HG02610 (cell line): Measurements from ENCODE around the gene RDX.
"Not testable (repeated sequence)": the region's sequence is repeated elsewhere in the genome, so short reads cannot be mapped to it uniquely, and the experiment has no call there.

ENCODE experiments used
- ATAC-seq: cut with Tn5 transposase; IDR thresholded peaks from one replicate; pipeline ENCODE4 v1.9.1; 2021; ENCODE audit warnings: mild to moderate bottlenecking, moderate library complexity; ENCODE audit not compliant: unreplicated experiment

Gene RDX

DNA sequence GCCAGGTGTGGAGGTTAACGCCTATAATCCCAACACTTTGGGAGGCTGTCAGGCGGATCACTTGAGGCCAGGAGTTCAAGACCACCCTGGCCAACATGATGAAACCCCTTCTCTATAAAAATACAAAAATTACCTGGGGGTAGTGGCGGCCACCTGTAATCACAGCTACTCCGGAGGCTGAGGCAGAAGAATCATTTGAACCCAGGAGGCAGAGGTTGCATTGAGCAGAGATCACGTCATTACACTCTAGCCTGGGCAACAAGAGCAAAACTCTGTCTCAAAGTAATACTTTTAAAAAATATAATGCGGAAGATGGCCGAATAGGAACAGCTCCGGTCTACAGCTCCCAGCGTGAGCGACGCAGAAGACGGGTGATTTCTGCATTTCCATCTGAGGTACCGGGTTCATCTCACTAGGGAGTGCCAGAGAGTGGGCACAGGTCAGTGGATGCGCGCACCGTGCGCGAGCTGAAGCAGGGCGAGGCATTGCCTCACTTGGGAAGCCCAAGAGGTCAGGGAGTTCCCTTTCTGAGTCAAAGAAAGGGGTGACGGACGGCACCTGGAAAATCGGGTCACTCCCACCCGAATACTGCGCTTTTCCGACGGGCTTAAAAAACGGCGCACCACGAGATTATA lies 87.6 kb downstream of the RDX start:
- not testable (repeated sequence) for ATAC-seq

DNA sequence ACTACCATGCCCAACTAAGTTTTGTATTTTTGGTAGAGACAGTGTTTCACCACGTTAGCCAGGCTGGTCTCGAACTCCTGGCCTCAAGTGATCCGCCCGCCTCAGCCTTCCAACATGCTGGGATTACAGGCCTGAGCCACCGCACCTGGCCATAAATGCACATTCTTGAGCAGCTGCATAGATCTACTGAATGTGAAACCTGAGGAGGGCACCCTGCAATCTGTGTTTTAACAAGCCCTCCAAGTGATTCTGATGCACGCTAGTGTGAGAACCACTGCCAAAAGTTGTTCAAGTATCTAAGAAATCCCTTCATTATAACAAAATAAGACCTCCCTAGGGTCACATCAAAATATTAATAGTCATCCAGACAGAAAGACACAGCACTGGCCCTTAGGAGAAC lies 89.3 kb downstream of the RDX start:
- no peak for ATAC-seq

DNA sequence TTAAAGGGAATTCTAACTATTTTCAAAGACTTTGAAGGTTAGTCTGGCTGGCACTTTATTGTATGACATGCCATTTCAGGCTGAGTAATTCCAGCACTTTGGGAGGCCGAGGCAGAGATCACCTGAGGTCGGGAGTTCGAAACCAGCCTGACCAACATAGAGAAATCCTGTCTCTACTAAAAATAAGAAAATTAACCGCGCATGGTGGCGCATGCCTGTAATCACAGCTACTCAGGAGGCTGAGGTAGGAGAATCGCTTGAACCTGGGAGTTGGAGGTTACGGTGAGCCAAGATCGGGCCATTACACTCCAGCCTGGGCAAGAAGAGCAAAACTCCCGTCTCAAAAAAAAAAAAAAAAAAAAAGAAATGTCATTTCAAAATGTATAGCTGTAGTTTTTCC lies 95.6 kb downstream of the RDX start:
- no peak for ATAC-seq

DNA sequence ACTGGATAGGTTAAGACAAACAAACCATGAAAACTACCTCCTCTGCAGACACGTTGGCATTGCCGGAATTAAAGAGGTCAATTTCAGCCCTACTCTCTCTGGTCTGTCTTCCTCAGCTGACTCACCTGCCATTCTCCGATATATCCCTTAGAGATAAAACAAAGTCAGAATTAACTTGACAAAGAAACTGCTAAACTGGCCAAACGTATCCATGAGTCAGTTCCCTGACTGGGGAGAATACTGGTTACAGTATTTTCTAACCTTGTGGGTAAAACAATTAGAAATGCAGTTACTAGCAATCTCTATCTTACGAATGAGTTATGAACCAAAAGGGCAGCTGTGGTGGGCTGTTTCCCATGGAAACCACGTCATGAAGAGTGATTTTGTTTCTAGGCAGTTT lies 96.2 kb downstream of the RDX start:
- no peak for ATAC-seq

DNA sequence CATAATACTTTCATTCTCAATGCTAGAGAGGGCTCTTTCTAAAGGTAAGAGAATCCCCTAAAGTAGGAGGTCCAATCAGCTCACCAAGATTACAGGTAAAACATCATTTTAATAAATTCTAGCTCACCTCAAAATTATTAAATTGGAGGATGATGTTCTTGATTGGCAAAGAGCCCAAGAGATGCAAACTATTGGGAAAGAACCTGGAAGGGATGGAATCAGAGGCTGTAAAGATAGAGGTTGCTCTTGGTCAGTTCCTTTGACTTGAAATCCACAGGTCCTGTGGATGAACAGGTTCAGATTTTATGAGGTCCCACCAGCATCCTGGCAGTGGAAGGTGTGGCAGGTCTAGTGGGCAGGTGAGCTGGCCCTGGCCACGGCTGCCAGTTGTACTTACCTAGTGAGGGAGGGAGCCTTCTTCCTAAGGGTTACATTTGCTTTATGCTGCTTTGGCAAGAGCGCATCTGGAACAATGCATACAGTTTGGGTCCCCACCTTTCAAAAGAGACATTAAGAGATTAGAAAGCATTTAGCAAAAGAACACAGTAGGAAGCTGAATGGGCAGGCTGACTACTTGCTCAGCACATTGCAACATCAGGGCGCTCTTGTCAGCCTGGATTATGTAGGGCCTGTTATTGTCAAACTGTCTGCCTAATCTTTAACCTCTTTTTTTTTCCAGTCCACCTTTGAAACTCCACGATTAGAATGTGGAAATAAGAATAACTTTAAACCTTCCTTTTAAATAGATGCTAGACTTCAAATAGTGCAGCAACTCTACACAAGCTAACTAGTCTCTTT lies 97.0 kb downstream of the RDX start:
- no peak for ATAC-seq

DNA sequence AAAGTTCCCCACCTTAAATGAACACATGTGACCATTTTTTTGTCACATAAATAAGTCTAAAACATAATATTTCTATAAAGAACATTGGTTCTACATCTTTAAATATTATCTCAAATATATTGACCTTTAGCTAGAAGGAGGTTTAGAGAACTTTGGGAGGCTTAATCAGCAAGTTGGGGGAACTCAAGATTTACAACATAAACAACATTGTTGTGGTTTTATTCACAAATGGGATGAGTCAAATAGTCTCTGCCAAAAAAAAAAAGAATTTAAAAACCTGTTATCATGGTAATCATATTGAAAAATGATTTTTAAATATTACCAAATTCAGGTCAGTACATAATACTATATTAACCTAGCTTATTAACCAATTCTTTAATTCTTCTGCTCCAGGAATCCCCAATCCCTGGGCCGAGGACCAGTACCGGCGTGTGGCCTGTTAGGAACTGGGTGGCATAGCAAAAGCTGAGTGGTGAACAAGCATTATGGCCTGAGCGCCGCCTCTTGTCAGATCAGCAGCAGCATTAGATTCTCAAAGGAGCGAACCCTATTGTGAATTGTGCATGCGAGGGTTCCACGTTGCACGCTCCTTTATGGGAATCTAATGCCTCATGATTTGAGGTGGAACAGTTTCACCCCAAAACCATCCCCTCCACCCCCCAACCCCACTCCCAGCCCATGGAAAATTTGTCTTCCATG lies 98.2 kb downstream of the RDX start:
- no peak for ATAC-seq

DNA sequence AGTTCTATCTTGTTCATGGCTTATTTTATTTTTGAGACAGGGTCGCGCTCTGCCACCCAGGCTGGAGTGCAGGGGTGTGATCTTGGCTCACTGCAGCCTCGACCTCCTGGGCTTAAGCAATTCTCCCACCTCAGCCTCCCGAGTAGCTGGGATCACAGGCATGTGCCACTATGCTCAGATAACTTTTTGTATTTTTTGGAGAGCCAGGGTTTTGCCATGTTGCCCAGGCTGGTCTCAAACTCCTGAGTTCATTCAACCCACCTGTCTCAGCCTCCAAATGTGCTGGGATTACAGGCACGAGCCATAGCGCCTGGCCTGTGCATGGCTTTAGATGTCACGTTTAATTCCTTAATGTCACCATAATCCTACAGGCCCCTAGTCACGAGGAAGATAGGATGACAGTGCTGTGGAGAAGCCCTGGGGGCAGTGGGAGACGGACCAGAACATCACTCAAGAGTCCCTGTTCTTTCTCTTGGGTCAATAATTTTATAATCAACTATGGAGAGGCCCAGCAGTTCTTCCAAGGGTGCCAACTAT lies 99.5 kb downstream of the RDX start:
- no peak for ATAC-seq

DNA sequence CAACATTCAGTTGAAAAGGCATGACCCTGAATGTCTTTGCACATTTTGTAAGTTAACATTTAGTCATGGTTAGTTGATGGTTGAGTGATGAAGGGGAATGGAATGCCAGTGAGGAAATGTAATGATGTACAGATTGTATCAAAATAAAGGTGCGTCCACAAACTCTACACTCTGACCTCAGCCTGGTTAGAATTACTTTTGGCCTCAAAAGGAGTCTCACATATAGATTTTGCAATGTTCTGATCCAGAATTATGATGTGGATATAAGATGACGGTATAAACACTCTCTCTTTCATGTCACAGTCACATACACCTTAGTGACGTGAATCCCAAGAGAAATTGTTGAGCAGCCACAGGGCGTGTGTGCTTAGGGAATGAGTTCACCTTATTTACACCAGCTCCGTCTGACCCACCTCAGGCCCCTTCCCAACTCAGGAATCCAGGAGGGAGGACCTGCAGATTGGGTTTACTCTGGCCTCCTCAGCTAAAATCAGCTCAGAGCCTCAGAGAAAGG lies 100.1 kb downstream of the RDX start:
- no peak for ATAC-seq

DNA sequence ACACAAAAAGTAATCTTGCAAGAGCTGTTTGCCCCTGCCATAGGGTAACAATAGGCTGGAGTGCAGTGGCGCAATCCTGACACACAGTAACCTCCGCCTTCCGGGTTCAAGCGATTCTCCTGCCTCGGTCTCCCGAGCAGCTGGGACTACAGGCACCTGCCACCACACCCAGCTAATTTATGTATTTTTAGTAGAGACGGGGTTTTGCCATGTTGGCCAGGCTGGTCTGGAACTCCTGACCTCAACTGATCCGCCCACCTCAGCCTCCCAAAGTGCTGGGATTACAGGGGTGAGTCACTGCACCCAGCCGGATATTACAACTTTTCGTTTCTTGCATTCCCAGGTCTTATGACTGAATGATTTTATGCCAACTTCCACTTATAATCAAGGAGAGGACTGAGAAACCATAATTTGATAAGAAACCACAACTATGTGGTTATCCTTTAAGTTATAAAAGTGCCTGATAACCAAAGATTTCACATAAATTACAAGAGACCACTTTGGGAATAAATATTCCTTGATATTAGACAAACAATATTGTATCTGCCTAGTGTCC lies 102.1 kb downstream of the RDX start:
- ATAC-seq, result not testable (repeated sequence)

DNA sequence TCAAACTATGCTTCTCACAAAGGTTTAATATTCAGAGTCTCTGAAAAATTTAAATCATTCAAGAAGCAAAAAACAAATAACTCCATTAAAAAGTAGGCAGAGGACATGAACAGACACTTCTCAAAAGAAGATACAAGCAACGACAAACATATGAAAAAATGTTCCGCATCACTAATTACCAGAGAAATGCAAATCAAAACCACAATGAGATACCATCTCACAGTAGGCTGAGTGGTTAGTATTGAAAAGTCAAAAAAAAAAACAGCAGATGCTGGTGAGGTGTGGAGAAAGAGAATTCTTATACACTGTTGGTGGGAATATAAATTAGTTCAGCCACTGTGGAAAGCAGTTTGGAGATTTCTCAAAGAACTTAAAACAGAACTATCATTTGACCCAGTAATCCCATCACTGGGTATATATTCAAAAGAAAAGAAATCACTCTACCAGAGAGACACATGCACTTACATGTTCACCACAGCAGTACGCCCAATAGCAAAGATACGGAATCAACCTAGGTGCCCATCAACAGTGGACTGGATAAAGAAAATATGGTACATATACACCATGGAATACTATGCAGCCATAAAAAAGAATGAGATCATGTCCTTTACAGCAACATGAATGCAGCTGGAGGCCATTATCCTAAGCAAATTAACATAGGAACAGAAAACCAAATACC lies 103.7 kb downstream of the RDX start:
- peak; percentile 66 for ATAC-seq

DNA sequence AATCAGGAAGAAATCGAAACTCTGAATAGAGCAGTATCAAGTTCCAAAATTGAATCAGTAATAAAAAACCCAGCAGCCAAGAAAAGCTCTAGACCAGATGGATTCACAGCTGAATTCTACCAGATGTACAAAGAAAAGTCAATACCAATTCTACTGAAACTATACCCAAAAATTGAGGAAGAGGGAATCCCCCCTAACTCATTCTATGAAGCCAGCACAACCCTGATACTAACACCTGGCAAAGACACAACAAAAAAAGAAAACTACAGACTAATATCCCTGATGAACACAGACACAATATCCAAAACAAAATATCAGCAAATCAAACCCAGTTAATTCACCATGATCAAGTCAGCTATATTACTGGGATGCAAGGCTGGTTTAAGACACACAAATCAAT lies 105.5 kb downstream of the RDX start:
- no peak for ATAC-seq

DNA sequence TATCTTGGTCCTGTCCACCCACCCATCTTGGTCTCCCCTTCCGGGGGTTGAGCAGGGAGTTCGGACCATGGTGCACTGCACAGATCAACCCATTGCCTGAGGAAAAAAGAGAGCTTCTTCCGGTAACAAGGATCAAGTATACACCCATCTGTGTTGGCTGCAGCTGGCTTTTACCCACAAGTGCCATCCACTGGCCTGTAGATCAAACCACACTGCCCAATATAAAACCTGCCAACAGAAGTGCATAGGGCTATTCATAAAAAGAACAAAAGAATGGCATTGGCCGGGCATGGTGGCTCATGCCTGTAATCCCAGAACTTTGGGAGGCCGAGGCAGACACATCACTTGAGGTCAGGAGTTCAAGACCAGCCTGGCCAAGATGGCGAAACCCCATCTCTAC lies 108.7 kb downstream of the RDX start:
- ATAC-seq, result no peak

DNA sequence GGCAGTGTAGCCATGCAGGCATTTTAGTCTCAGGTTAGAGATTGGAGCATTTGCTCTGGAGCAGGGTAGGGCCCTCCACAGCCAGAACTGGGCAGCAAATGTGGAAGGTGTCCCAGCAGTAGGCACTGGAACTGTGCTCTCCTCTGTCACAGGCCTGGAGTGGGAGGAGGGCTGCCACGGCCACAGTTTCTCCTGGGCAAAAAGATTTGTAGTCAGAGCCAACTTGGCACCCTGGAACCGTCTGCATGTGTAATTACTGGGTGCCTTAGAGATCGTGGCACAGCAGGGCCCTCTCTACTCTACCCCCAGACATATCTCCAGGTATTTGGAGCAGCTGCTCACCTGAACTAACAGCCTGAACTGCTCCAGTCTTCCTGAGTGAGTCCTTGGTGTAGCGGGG lies 109.5 kb downstream of the RDX start:
- ATAC-seq, result no peak

DNA sequence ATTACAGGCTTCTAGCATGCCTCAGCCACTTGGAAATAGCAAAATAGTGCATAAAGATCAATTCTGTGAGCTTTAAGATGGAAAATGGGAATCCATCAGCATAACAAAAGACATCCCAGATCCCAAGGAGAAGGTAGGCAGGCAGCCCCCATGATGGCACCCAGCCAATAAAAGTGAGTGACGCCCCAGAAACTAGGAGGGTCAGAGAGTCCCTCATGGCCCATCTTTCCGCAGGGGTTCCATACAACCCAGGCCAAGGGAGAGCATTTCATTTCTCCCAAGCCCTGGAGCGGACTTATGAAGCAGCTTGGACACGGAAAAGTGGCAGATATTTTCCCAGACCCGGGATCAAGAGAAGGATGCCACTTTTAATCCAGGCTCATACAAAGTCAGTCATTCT lies 110.0 kb downstream of the RDX start:
- no peak for ATAC-seq

DNA sequence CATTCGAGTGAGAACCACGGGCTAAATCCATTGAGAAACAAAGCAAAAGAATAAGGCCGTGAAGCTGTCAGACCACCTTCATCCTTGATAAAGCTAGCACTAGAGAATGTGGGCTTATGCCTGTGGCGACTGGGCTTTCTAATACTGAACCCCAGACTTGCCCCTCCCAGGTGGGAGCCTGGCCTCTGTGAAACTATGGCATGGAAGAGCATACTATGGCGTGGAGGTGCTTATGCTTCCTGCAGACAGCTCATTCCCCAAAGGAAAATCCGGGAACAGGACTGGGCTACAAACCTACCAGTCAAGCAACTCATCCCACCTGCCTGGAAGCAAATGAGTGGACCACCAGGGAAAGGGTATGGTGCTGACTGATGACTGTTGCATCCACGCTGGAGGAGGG lies 110.8 kb downstream of the RDX start:
- ATAC-seq, result no peak

DNA sequence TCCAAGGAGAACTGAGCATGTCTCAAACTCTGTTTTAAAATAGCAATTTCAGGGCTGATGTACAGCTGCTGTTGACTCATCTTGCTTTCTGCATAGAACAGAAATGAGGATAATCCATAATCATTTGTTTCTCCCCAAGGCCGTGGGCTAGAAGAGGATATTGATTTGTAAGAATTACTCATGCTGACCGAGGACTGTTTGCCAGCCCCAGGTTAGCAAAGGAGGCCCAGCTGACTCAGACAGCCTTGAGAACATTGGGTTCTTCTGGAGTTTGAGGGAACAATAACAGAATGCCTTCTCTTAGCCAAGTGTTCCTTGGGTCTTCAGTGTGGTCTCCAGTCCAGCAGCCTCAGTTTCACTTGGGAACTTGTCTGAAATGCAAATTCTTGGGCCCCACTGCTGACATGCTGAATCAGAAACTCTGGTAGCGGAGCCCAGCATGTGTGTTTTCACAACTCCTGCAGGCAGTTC lies 111.3 kb downstream of the RDX start:
- no peak for ATAC-seq

DNA sequence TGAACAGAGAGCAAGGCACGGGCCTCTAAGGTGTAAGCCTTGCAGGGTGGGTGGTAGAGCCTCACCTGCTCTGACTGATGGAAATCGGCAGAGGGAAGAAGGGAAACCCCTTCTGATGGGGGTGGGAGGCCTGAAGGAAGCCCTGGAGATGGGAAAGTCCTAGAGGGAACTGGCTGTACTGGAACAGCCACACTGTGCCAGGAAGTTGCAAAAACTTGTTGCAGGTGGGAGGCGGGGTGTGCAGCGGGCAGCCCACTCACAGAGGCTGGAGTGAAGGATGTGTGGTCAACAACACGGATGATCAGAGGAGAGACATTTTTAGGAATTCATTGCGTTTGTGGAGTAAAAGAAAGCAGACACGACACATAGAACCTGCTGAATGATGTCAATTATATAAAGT lies 112.0 kb downstream of the RDX start:
- ATAC-seq, result no peak

DNA sequence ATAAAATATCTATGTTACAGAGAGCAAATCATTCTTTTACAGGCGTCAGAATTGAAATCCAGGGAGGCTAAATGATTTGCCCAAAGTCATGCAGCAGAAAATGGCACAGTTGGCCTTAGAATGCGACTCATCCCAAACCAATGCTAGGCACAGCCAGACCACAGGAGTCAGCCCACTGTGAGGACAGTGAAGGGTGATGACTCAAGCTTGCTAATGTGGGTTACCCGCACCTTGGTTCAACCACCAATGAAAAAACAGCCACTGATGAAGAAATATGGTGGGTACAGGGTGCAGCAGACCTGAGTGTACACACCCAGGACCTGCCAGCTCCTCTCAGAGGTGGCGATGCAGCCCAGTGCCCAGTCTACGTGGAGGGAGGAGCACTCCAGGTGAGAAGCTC lies 113.5 kb downstream of the RDX start:
- ATAC-seq, result no peak

DNA sequence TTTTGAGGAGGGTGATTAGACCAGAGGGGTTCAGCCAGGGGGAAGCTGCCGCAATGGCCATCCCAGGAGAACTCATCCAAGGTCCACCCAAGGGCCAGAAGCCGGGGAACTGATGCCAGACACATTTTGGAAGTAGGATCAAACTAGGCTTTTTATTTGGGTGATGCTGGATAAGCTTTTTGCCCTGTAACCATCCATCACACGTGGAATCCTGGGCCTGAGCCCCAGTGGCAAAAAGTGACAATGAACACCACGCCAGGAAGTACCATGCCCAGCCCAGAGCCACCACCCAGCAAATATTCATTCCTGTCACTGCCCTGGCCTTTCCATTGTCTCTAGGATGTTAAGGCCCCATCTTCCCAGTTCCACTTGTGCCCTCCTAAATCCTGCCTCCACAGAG lies 117.3 kb downstream of the RDX start:
- ATAC-seq, result no peak

DNA sequence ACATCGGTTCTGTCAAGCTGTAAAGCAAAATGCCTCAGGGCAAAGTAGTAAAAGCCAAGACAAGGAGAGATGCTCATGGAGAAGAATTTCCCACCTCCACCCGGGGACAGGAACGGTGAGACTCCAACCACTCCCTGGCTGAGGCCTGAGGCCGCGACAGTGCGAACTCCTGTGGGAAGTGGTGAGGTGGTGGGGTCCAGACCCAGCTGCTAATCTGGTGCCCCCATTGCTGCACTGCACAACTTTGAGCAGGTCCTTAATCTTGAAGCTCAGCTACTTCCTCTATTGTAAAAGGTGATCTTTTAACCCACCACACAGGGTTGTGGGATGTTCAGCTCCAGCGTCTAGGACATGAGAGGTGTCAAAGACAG lies 119.3 kb downstream of the RDX start:
- no peak for ATAC-seq
